Brain microvascular endothelial cell (primary cell): ENCODE results near the gene CLSTN3.

ENCODE experiments used
- DNase-seq: peaks from one replicate; pipeline ENCODE4 v3.0.0-alpha.2; 2020
- H3K27ac ChIP-seq: fragments of 250-450 bp; sonication (Bioruptor Pico); 2 replicates; pipeline ENCODE4 v1.5.1; 2020; ENCODE audit warnings: mild to moderate bottlenecking, moderate library complexity
- H3K27me3 ChIP-seq: fragments of 250-450 bp; sonication (Bioruptor Pico); replicated peaks from 2 replicates; pipeline ENCODE4 v1.5.1; 2020; ENCODE audit warnings: mild to moderate bottlenecking
- H3K36me3 ChIP-seq: fragments of 250-450 bp; sonication (Bioruptor Pico); replicated peaks from 2 replicates; pipeline ENCODE4 v1.5.1; 2020; ENCODE audit warnings: mild to moderate bottlenecking
- H3K4me3 ChIP-seq: 2 replicates; pipeline ENCODE4 v1.5.1; 2011; ENCODE audit warnings: low read depth, mild to moderate bottlenecking, control low read depth, low read length, moderate library complexity
- in situ Hi-C: cut with HindIII; loops from 2 replicates; pipeline ENCODE4 v1.10.0; 2017; ENCODE audit warnings: low sequenced_read_pairs, low pct_ligation_motif_present
- TF ChIP-seq, protein P1 (sequence below): IDR thresholded peaks from 2 replicates; pipeline ENCODE4 v1.5.1; 2011; ENCODE audit warnings: low read depth, mild to moderate bottlenecking, moderate library complexity, low read length, control low read depth, inconsistent platforms; ENCODE audit errors: missing control alignments

The CLSTN3 gene

GRCh38 chr12:7156259-7157197, 26.4 kb downstream of the CLSTN3 start:
- TF ChIP-seq, protein P1, sequence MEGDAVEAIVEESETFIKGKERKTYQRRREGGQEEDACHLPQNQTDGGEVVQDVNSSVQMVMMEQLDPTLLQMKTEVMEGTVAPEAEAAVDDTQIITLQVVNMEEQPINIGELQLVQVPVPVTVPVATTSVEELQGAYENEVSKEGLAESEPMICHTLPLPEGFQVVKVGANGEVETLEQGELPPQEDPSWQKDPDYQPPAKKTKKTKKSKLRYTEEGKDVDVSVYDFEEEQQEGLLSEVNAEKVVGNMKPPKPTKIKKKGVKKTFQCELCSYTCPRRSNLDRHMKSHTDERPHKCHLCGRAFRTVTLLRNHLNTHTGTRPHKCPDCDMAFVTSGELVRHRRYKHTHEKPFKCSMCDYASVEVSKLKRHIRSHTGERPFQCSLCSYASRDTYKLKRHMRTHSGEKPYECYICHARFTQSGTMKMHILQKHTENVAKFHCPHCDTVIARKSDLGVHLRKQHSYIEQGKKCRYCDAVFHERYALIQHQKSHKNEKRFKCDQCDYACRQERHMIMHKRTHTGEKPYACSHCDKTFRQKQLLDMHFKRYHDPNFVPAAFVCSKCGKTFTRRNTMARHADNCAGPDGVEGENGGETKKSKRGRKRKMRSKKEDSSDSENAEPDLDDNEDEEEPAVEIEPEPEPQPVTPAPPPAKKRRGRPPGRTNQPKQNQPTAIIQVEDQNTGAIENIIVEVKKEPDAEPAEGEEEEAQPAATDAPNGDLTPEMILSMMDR: no peak
- H3K27ac ChIP-seq: no peak overlapping the region
- no peak overlapping the region for H3K4me3 ChIP-seq
- in situ Hi-C loops: no loop called here
- no peak for DNase-seq
- H3K36me3 ChIP-seq: no peaks in the 10 kb centered on the region
- H3K27me3 ChIP-seq: no peaks in the 10 kb centered on the region

GRCh38 chr12:7157391-7157790, 27.2 kb downstream of the CLSTN3 start:
- in situ Hi-C loops: no loop called here
- TF ChIP-seq, protein P1: no peak
- H3K27ac ChIP-seq: no peak overlapping the region
- H3K36me3 ChIP-seq: no peaks in the 10 kb centered on the region
- no peaks in the 10 kb centered on the region for H3K27me3 ChIP-seq
- H3K4me3 ChIP-seq: no peak overlapping the region
- DNase-seq: no peak

- Histone ChIP-seq H3K27me3 (peaks cover 3% of the 10 kb centered on the region), H3K27ac (no peak overlapping the region), H3K4me3 (no peak overlapping the region), H3K36me3 (no peaks in the 10 kb centered on the region)
- DNase-seq: no peak
- in situ Hi-C loops: no loop called here
- TF ChIP-seq, protein P1: no peak
These were observed 28.8 kb downstream of the CLSTN3 start for GRCh38 chr12:7158781-7159609.

DNA sequence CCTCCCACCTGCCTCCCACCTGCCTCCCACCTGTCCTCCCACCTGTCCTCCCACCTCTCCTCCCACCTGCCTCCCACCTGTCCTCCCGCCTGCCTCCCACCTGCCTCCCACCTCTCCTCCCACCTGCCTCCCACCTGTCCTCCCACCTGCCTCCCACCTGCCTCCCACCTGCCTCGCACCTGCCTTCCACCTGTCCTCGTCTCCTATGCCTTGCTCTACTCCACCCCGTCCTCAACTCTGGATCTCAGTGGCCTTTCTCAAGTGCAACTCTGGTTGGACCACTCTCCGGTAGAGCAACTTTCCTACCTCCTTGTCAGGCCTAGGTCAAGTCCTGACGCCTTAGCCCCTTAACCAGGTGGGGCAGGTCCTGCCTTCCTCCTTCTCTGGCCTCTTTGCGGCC, 30.0 kb downstream of the CLSTN3 start:
- no peaks in the 10 kb centered on the region for H3K36me3 ChIP-seq
- no peak overlapping the region for H3K27ac ChIP-seq
- DNase-seq: no peak
- peaks cover 3% of the 10 kb centered on the region for H3K27me3 ChIP-seq
- TF ChIP-seq, protein P1: no peak
- H3K4me3 ChIP-seq: no peak overlapping the region
- in situ Hi-C loops: no loop called here

DNA sequence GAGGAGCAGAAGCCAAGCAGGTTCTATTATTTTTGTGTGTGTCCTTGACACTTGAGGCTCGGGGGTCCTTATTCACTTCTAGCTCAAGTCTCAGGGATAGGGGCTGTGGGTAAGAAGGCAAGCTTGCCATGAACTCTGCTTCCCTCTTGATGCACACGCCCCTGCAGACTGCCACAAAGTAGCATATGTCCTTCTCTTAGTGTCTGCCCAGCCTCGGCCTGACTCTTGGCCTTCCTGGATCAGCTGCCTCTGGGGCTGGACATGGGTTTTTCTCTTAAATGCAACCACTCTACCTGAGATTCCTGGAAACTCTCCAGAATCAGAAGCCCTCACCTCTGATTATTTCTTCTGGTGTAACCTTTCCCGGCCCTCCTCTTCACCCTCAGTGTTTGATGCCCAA, 31.2 kb downstream of the CLSTN3 start:
- Histone ChIP-seq H3K27ac (no peak overlapping the region), H3K27me3 (peaks cover 3% of the 10 kb centered on the region), H3K4me3 (no peak overlapping the region), H3K36me3 (no peaks in the 10 kb centered on the region)
- TF ChIP-seq, protein P1: no peak
- in situ Hi-C loops: no loop called here
- DNase-seq: no peak
